GM18526 (cell line): ENCODE data around the gene MAML2.

Experiments
- POLR2A ChIP-seq: IDR thresholded peaks from 3 replicates; pipeline ENCODE4 v1.6.1; 2011; ENCODE audit not compliant: insufficient read length; ENCODE audit errors: extremely low read depth

Gene MAML2

GRCh38 chr11:96062134-96062533 is 280.9 kb downstream of the MAML2 start:
- no peak for TF ChIP-seq POLR2A

DNA sequence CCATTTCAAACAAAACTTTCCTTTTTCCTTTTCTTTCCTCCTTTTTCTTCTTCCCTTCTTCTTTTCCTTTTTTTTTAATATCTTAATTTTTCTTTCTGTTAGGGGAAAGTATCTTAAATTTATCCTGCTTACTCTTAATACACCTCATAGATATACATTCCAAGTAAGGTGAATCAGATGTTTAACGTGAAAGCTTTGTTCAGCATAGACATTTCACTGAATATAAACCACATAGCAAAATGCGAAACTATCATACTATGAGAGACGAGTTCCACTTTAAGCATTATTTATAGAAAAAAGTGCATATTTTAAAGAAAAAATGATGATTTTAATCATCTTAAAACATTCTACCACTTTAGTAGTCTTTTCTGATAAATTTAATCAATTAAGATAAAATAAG is 281.3 kb downstream of the MAML2 start:
- TF ChIP-seq POLR2A, result no peak

GRCh38 chr11:96061069-96061468 is 281.9 kb downstream of the MAML2 start:
- TF ChIP-seq POLR2A, result no peak

GRCh38 chr11:96057502-96057901 is 285.5 kb downstream of the MAML2 start:
- no peak for TF ChIP-seq POLR2A

DNA sequence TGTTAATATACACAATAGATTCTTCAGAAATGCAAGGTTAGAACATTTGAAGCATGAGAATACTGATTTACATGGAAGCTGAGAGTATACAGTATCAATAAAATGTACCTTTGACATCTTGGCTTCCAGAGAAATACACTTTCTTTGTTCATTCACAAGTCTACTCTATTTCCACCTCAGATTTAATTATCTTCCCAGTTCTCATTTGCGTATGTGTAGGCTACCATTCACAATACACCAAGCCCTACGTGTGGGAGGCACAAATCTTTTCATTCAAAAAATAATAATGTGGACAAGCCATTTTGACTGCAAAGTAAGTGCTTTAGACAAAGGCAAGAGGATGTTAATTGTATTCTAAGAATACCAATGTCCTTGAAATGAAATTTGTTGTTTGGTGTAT is 286.4 kb downstream of the MAML2 start:
- no peak for TF ChIP-seq POLR2A

- TF ChIP-seq POLR2A, result no peak
Observed at GRCh38 chr11:96055706-96056387, 287.1 kb downstream of the MAML2 start.

GRCh38 chr11:96054870-96055705 is 287.9 kb downstream of the MAML2 start:
- no peak for TF ChIP-seq POLR2A

DNA sequence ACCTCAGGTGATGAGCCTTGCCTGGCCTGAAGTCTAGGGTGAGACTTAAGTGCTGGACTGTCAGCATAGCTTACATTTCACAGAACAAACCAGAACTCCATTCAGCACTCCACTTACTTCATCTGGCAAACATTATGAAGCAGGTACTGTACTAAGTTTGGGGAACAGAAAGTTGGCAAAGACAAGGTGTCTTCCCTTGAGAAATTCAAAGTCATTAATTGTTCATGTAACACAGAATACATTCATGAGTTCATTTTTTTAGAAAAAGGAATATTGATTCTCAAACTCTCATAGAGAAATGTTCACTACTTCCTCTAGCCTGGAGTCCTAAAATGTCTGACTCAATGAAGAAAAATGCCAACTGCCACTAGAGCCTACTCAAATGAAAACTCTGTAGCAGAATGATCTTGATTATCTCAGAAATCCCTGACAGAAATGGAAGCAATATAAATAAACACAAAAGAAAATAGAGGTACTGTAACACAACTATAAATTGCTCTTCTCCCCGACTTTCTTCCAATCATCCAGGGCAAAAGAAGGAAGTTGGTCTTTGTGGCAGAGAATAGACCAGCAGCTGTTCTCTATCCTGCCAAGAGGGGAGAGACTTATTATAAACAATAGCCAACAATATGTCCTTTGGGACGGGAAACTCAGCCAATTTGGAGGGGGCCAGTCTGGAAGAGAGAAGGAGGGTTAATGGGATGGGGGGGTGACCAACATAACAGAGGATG is 289.9 kb downstream of the MAML2 start:
- no peak for TF ChIP-seq POLR2A

- TF ChIP-seq POLR2A, result no peak
Observed at GRCh38 chr11:96051820-96052219, 291.2 kb downstream of the MAML2 start.

- no peak for TF ChIP-seq POLR2A
Observed at GRCh38 chr11:96050435-96051182, 292.4 kb downstream of the MAML2 start.

- TF ChIP-seq POLR2A, result no peak
Observed at GRCh38 chr11:96049426-96049825, 293.6 kb downstream of the MAML2 start.

DNA sequence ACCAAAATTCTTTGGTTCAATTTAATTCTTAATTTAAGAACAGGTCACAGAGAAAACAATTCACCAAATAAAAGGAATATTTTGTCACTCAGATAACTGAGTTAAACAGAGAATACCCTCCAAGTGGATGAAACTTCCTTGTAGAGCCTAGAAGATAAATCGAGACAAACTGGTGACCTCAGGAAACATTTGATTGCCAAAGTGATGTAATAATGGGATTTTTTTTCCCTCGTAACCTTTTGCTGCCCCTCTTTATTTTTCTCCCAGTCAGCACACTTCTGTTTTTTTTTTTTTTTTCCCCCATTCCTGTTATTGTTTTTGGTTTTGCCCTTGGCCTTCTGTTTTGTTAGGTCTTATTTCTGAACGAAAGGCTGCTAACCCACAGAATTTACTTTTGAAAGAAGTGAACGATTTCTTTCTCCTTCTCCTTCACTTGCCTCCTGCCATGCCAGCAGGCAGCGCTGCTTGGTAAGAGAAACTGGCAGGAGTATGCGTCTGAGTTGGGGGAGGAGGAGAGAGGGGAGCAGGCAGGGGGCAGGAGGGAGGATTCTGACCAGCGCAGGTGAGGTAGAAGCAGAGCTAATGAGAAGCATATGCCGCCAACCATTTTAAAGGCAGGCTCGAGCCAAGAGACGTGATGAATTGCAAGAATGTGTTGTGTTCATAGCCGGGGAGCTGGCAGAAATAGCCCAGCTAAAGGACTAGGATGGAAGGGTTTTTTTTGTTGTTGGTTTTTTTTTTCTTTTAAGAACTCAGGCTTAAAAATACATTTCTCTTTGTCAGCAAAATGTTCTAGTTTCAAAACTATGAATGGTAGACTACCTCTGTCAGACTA is 297.2 kb downstream of the MAML2 start:
- no peak for TF ChIP-seq POLR2A

- no peak for TF ChIP-seq POLR2A
Observed at GRCh38 chr11:96044747-96045146, 298.2 kb downstream of the MAML2 start.

GRCh38 chr11:96044311-96044710 is 298.7 kb downstream of the MAML2 start:
- no peak for TF ChIP-seq POLR2A

GRCh38 chr11:96043291-96043690 is 299.7 kb downstream of the MAML2 start:
- TF ChIP-seq POLR2A, result no peak

DNA sequence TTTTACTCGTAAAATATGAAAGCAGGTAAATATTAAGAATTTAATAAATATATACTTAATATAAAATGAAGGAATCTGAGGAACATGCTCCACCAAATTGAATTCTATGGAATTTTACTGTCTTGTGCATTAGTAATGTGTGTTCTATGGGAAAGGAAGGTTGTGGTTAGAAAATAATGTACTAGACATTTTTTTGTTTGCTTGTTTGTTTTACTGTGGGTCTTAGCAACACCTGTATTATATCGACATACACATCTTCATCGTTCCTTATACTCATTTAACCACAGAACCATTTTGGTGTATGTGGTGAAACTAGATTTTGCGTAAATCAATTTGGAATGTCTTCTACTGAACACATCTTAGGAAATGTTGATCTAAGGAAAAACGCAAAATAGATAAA is 304.9 kb downstream of the MAML2 start:
- TF ChIP-seq POLR2A, result no peak
